GM12865 (cell line): ENCODE measurements around the gene FGFR3.
A peak's percentile ranks its signal among the peaks of the same experiment; 100 is the strongest.

Source experiments
- DNase-seq: peaks from one replicate; pipeline ENCODE4 v3.0.0; 2010; ENCODE audit warnings: low read depth
- H3K4me3 ChIP-seq: 2 replicates; pipeline ENCODE4 v1.5.1; 2011; ENCODE audit warnings: mild to moderate bottlenecking, low read depth, low read length, control low read depth
- CTCF ChIP-seq: IDR thresholded peaks from 2 replicates; pipeline ENCODE4 v1.5.1; 2011; ENCODE audit warnings: low read length, control low read depth, low read depth, inconsistent platforms; ENCODE audit not compliant: insufficient read depth; ENCODE audit errors: missing control alignments

Gene FGFR3

GRCh38 chr4:1746919-1747602, 46.0 kb upstream of the FGFR3 start:
- no peak for TF ChIP-seq CTCF
- DNase-seq = no peak
- H3K4me3 ChIP-seq = no peak overlapping the region

DNA sequence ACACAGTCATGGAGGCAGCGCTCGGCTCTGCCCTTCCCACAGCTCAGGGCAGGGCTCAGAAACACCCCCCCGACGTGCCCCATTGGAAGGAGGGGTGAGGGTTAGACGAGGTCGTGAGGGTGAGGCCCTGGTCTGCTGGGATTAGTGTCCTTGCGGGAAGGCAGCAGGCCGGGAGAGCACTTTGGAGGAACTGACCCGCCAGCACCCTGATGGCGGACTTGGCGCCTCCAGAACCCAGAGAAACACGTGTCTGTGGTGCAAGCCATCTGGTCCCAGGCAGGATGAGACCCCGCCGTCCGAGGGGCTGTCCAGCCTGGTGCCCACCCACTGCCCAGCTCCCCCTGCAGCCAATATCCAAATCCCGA, 45.5 kb upstream of the FGFR3 start:
- no peak for DNase-seq
- H3K4me3 ChIP-seq = no peak overlapping the region
- no peak for TF ChIP-seq CTCF

DNA sequence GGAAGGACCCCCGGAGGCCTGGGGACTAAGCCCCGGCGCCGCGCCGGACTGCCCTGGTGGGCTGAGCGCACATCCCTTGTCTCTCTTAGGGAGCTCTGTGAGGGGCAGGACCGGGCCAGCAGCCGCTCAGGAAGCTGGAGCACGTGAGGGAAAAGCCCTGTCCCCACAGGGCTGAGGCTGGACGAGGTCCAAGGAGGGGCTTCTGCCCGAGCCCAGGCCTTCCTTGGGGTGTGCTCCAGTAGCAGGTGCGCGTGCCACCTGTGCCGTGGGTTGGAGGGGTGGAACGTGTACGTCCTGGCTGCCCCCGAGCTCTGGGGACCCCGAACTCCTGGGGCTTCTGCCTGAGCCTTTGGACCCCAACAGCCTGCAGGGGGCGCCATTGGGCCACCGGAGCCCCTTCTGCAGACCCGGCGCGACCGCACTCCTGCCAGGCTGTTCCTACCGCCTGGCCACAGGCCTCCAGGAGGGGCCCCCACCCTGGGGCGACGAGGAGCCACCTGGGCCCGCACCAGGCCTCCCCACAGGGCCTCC, 44.6 kb upstream of the FGFR3 start:
- DNase-seq = peak; percentile 87

GRCh38 chr4:1749370-1749769, 43.7 kb upstream of the FGFR3 start:
- TF ChIP-seq CTCF = no peak
- no peak for DNase-seq
- H3K4me3 ChIP-seq = no peak overlapping the region

More for the DNA sequence above, 44.6 kb upstream of the FGFR3 start:
- TF ChIP-seq CTCF = peak; percentile 83
- no peak overlapping the region for H3K4me3 ChIP-seq

DNA sequence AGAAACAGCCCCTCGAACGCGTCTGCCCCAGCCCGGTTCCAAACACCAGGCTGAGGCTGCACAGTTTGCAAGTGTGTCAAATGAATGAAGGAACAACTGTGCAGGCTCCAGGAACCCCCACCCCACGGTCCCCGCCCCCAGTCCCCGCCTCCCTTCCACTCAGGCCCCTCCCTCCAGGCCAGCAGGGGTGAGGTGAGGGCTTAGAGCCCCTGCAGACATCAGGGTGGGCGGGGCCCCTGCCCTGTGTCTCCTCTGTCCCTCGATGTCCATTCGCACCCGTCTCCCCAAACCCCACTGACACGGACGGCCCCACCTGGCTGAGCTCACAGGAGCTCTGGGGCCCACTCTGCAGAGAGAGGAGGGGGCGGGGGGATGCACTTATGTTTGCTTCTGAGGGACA, 43.3 kb upstream of the FGFR3 start:
- TF ChIP-seq CTCF = no peak

GRCh38 chr4:1750381-1751154, 42.5 kb upstream of the FGFR3 start:
- no peak for DNase-seq
- TF ChIP-seq CTCF = no peak
- no peak overlapping the region for H3K4me3 ChIP-seq

More for the DNA sequence above, 43.3 kb upstream of the FGFR3 start:
- no peak overlapping the region for H3K4me3 ChIP-seq
- no peak for DNase-seq
